Epidermal melanocyte (primary cell): ENCODE measurements around the gene HSD17B3.
"Not testable (repeated sequence)": the region's sequence is repeated elsewhere in the genome, so short reads cannot be mapped to it uniquely, and the experiment has no call there.

Experiments
- DNase-seq: peaks from one replicate; pipeline ENCODE4 v3.0.0; 2011; ENCODE audit warnings: low spot score; ENCODE audit not compliant: insufficient read length

Gene HSD17B3

DNA sequence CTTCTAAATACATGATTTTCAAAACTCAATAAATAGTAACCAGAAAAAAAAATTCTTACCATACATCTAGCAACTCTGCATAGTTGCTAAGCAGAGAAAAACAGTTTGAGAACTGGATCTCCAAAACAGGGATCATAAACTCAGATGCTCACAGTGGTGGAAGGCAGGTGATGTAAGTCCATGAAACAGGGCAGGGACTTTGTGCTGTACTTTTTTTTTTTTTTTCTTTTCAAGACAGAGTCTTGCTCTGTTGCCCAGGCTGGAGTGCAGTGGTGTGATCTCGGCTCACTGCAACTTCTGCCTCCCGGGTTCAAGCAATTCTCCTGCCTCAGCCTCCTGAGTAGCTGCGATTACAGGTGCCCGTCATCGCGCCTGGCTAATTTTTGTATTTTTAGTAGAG, 5.0 kb upstream of the HSD17B3 start:
- not testable (repeated sequence) for DNase-seq

DNA sequence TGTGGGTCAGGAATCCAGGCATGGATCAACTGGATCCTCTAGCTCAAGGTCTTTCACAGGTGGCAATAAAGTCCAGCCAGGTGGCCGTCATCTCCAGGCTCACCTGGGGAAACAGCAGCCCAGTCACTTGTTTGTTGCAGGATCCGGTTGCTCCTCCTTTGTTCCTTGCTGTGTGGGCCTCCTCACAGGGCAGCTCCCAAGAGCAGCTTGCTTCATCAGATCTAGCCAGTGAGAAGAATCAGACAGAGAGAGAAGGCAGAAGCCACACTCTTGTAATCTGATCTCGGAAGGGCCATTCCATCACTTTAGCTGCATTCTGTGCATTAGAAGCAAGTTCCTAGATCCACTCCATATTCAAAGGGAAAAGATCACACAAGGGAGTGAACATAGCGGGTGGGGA, 3.2 kb upstream of the HSD17B3 start:
- no peak for DNase-seq

DNA sequence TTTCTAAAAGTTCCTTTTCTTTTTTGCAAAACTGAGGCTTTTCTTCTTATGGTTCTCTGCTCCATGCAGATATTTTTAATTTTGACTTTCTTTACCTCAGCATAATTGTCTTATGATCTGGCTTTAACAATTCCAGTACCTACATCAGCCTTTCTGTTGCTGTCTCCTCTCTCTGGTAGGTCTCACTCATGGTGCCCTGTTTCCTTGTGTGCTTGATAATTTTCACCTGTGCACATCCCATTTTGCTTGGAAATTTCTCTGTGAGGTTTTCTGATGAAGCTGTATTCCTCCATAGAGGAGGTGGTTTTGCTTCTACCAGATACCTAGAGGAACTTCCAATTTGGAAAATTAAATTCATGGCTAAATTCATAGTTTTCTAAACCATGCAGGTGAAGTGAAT, 2.3 kb upstream of the HSD17B3 start:
- DNase-seq, result no peak

DNA sequence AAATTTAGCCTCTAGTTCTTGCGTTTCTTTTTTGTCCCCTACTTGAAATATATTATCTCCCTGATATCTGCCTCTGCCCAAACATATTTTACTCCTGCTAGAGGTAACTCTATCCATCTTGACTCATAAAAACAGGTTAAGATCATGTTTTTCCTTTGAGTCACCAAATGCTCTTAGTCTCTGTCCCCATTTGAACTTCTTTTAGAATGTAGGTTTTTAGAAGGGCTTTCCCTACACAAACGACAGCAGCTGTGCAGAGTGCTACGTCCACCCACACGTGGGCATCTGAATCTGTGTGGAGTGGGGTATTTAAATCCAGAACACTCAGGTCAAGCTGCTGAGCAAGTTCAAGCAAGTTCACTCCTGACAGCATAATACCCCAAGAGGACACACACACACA, 2.2 kb downstream of the HSD17B3 start:
- no peak for DNase-seq

DNA sequence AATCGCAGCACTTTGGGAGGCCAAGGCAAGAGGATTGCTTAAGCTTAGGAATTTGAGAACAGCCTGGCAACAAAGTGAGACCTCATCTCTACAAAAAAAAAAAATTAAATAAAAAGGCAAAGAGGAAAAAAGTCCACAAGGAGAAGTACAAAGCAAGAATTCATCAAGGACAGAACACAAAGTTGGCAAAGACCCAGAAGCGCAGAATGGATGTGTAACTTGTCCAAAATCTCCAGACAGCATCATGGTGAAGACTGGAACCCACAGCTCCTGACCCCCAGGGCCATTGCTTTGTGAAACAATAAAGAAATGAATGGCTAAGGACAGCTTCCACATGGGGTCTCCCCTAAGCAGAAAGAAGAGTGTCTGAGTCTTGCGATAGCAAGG, 7.8 kb downstream of the HSD17B3 start:
- DNase-seq, result no peak

DNA sequence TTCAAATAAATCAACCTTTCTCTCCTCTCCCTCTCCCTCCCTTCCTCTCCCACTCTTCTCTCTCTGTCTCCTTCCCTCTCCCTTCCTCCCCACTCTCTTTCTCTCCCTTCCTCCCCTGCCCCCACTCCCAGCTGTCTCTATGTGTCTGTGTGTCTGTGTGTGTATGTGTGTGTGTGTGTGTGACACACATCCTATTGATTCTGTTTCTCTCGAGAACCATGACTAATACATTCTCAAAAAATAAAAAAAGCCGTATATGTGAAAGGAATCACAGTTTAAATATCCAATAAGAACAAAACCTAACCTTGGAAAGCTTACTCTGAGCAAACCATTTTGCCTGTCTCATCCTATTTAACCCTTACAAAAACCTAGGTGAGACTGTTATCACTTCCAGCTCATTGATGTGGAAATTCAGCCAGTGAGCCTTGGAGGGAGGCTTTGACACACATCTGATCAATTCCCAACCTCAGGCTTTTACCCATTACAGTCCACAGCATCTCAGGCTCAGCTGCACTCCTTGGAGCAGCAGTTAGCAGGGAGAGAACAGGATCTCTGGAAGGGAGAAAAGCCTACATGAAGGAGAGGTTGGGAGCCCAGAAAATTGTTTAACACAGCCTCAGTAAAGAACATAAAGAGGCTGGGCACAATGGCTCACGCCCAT, 8.3 kb downstream of the HSD17B3 start:
- no peak for DNase-seq

DNA sequence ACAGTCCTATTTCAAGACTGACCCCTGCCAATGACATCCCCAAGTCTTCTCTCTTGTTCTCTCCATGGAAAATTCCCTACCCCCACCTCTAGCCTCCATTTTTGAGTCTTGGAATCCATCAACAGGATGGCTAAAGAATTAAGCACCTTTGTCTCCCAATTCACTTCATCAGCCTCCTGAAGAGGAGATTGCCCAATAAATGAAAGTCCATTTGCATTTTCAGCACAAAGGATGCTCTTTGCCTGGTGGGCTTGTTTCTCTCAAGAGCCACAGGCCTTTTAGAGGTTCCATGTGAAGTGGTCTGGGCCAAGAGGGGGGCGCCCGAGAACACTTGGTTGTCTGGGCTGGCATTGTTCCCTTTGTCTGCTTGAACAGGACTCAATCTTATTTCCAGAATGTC, 12.6 kb downstream of the HSD17B3 start:
- DNase-seq, result no peak

DNA sequence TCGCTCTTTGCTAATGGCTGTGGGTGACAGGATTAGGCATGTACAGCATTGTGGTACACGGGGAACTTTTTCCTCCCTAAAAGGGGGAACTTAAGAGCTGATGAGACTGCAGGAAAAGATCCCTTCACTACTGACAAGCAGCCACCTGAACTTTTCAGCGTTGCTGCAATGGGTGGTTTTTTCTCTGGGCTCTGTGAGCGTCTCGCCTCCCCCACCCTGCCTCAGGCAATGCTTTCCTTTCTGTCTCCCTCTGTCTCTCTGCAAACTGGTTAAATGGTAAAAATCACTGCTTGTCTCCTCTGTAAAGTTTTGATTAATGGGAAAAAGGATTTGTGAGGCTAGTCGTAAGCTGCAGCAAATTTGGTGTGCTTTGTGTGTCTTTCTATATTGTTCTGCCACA, 20.3 kb downstream of the HSD17B3 start:
- DNase-seq, result no peak

DNA sequence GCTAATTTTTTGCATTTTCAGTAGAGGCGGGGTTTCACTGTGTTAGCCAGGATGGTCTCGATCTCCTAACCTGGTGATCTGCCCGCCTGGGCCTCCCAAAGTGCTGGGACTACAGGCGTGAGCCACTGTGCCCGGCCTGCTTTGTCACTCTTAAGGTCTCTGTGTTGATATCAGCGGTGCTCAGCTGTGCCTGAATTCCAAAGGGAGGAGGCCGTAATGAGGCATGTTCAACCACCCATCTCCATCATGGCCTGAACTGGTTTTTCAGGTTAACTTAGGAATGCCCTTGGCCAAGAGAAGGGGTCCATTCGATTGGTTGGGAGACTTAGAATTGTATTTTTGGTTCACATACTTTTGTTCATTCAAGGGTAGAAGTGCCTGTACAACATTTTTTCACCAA, 22.0 kb downstream of the HSD17B3 start:
- DNase-seq, result no peak

DNA sequence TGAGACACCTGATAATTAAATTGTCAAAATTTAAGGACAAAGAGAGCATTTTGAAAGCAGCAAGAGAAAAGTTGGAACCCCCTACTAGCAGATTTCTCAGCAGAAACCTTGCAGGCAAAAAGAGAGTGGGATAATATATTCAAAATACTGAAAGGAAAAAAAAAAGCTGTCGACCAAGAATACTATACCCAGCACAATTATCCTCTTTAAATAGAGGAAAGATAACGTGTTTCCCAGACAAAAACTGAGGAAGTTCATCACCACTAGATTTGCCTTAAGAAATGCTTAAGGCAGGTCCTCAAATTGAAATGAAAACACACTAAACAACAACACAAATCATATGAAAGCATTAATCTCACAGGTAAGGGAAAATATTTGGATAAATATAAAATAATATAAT, 27.0 kb downstream of the HSD17B3 start:
- DNase-seq, result no peak

DNA sequence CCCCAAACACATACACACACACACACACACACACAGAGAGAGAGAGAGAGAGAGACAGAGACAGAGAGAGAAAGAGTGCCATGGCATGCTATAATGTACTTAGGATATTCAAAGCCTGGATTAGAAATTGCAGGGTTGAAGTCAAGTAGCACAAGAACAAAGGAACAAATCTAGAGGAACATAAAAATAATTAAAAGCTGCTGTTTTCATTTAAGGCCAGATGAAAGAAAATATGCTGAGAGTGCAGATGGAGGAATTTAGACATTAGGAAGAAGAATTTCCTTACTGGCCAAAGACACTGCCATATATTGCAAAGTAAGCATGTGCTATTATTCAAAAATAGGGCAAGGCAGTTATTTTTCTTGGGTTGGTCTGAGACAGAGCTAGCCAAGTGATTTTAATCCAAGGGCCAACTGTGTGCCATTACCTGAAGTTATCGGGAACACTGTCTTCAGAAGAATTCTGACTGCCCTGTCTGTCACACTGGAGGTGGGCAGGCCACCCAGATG, 31.7 kb downstream of the HSD17B3 start:
- DNase-seq, result no peak

DNA sequence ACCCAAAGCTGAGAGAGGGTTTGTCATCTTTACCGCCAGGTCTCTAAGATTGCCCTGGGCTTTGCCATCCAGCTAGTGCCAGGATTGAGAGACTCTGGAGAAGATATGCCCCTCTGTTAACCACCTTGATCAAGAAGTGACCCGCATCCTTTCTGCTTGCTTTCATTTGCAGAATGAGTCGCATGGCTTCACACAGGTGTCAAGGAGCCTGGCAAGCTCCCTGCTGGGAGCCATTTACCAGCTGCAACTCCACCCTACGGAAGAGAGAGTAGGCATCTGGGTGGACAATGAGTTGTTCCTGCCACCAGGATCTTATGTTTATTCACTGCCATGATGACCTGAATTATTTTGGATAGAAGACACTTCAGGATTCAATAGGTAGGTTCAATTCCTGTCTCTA, 43.0 kb downstream of the HSD17B3 start:
- DNase-seq, result no peak

DNA sequence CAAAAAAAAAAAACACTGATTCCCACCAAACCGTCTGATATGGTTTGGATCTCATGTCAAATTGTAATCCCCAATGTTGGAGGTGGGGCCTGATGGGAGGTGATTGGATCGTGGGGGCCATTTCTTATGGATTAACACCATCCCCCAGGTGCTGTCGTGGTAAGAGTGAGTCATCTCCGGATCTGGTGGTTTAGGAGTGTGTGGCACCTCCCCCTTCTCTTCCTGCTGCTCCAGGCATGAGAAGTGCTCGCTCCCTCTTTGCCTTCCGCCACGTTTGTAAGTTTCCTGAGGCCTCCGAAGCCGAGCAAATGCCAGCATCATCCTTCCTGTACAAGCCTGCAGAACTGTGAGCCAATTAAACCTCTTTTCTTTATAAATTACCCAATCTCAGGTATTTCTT, 45.2 kb downstream of the HSD17B3 start:
- no peak for DNase-seq

DNA sequence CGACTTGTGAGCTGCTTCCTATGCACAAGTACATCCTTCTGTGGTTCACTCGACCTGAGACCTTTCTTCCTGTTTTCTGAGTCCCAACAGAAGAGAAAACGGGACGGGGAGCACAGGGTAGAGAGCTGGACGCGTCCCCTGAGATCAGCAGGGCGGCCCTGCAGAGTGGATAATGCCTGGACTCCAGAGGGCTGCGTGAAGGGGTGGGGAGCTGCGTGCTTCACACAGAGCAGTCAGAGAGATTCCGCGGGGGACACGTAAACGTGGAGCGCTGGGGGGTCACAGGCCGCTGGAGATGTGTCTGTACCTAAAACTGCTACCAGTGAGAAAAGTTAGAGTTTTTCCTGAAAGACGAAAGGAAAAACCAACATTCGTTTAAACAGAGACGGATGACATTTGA, 46.3 kb downstream of the HSD17B3 start:
- no peak for DNase-seq

DNA sequence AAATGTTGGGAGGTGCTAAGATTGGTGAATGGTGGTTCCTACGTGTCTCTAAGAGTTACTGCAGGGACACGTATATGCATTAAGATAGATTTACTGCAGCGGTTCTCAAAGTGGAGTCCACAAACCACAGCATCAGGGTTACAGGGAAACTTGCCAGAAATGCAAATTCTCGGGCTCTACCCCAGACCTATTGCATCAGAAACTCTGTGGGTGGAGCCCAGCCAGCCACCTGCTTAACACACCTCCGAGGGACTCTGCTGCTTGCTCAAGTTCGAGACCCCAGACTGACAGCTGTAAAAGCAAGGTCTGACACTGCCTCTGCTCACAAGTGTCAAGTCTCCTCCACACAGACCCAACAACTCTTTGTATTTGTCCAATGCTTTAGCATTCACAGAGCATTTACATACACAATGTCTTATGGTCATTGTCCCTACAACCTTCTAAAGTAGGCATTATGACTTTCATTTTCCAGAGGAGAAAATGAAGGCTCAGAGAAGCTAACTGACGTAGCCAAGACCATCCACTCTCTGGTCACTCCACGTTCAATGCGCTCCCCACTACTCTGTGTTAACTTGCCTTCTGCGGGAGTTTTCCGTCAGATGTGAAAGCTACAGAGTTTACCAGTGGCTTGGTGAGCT, 48.8 kb downstream of the HSD17B3 start:
- DNase-seq, result no peak

DNA sequence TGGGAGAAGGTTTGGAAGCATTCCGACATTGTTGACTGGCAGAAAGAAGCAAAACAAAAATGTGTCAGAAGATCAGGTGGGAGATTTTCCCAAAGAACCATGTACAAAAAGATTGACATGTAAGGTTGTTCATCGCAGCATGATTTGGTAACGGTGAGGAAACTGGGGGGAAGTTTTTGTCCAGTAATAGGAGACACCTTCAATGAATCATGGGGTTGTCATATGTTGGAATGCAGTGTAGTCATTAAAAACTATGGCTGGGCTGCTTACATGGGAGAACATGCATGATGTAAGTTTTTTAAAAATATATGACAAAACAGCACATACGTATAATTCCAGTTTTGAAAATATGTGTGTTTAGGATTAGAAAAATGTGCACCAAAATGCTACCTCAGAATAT, 50.5 kb downstream of the HSD17B3 start:
- DNase-seq, result no peak

DNA sequence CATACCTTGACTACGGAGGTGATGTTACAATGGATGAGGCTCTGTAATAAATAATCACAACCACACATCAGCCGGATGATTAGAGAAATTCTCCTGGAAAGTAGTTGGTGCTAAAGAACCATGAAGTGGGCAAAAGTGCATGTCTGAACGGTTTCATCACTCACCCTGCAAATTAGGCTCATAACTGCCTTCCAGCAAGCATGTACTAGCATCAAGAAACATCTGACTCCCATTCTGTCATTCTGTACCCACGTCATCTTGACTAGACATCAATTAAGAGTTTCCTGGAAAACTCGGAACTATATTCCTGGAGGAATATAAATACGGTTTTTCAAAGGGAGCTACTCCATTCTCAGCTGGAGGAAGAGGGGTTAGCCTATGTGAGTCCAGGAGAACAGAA, 52.2 kb downstream of the HSD17B3 start:
- no peak for DNase-seq

DNA sequence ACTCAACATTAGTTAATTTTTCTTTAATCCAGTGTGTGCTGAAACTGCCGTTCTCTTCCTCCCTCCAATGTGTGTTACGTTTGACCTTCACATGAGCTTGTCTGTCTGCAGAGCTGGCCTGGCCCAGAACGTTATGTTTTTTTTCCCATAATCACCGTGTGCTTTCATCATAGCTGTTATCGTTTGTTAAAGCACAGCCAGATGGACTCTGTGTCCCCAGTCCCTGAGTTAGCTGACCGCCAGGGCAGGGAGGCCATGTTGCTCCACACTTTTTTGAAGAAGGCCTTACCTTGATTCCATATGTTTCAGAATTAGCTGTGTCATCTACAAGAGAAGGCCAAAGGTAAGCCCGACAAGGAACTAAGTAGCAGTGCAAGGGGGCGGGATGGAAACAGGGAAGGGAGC, 55.7 kb downstream of the HSD17B3 start:
- no peak for DNase-seq

DNA sequence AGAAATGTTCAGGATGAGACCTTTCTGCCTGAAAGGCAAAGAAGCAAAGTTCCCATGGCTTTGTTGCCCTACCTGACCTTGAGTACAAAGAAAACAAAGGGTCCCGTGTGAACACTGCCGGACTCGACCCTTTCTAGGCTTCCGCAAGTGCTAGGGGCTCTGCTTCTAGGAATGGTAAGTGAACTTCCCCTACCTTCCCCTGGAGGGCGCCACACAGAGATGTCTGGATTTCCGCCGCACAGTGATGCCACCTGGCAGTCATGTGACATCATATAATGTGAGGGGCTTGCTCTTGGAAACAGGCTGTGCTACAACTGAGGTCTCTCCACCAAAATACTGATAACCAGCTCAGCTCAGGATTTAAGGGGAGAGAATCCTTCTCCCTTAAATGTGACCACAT, 56.6 kb downstream of the HSD17B3 start:
- DNase-seq, result no peak

DNA sequence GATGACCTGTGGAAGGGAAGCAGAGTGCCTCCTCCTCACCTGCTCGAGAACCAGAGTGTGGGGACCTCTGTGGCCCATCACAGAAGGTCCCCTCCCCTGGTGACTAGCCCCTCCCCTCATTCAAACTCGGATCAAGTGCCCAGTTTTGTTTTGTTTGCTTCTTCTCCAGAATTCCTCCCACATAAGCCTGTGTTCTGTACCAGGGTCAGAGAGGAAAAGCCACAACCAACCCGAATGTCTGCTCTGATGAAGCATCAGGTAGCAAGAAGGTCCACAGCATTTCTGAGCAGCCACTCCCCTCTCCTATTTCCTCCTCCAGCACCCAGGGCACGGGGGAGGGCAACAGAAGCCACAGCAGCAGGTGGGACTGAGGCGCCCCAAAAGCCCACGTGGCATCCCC, 58.2 kb downstream of the HSD17B3 start:
- DNase-seq, result no peak

DNA sequence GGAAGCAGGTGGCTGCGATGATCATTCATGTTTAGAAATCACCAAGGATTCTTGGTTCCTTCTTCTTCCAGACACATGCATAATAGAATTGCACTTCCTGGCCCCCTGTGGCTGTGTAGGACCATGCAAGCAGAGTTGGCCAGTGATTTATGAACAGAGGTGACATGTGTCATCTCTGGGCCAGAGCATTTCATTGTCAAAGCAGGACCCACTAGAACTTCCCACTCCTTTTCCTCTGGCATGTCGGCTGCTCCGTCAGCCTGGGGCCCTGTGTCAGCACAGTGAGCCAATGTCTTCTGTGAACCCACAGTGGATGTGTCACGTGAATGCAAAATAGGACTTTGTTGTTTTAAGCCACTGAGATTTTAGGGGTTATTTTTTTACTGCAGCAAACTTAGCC, 59.2 kb downstream of the HSD17B3 start:
- DNase-seq, result no peak

DNA sequence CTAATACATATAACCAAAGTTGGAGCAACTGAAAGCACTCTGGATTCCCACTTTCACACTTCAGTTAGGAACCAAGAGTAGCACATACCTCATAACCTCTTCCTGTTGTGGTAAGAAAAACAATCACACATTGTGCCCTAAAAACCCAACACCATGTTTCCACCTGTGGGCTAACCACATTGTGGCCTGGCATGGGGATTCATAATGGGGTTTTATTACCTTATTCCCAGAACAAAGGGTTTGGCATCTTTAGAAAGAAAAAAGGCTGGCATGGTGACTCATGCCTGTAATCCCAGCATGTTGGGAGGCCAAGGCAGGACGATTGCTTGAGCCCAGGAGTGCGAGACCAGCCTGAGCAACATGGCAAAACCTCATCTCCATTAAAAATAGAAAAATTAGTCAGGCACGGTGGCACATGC, 60.6 kb downstream of the HSD17B3 start:
- no peak for DNase-seq

DNA sequence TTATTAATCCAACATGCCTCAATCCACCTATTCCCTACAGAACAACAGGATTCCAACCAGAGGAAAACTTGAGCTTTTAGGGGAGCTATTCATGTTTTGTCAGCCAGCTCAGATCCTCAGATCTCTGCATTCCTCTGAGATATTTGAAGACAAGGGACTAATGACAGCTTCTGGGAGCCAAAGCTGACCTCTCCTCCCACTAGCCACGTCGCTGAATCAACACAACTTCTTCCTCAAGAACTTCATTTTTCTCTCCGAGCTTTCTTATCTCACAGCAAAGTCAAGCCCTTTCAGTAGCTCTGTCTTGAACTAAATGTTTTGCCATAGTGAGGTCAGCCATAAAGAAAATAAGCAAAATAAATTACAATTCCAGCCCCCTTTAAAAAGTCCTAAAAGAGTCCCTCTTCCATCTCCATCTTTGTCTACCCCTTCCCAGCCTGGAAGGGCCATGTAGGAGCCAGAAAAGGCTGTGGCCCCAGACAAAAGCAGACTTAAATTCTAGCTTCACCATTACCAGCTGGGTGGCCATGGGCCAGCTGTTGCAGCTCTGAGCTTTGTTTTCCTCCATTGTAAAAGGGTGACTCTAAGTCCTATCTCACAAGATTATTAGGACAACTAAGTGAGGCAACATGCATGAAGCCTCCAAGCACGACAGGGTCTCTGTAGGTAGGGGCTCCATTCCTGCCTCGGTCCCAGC, 65.0 kb downstream of the HSD17B3 start:
- no peak for DNase-seq
